ENCODE results near the gene GPANK1.

The GPANK1 gene

DNA sequence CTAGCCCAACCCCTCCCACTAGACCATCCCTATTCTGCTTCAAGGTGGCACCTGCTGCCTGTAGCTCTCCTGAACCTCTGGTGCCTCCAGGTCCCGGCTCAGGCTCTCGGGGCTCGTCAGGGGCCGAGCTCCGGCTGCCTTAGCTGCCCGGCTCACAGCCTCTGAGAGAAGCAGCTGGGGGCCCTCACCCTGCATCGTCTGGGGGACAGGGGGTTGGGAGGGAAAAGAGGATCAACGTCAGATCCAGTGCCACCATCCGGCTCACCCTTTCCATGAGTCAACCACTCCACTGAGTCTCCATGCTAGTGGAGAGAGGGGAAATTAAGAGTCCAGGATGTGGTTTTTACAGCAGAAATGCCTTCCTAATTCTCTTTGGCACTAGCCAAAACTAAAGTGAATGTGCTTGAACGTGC, 25.3 kb downstream of the GPANK1 start:
- peak; percentile 40 for DNase-seq

DNA sequence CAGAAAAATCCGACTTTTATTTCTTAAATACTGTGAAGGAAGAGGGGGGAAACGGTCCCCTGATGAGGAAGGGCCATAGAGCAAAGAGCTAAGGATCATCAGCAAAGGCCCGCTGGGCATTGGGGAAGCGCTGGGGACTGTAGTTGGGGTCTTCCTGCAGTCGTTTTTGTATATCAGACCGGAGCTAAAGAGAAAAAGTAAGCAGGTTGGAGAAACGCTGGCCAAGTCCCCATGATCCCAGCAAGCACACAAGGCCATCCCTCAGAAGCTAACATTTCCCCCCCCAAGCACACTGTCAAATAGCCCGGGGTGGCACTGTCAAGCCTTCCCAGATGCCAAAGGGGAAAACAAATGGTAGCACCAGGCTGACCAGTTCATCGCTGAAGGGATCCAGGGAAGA, 25.8 kb downstream of the GPANK1 start:
- DNase-seq = no peak

DNA sequence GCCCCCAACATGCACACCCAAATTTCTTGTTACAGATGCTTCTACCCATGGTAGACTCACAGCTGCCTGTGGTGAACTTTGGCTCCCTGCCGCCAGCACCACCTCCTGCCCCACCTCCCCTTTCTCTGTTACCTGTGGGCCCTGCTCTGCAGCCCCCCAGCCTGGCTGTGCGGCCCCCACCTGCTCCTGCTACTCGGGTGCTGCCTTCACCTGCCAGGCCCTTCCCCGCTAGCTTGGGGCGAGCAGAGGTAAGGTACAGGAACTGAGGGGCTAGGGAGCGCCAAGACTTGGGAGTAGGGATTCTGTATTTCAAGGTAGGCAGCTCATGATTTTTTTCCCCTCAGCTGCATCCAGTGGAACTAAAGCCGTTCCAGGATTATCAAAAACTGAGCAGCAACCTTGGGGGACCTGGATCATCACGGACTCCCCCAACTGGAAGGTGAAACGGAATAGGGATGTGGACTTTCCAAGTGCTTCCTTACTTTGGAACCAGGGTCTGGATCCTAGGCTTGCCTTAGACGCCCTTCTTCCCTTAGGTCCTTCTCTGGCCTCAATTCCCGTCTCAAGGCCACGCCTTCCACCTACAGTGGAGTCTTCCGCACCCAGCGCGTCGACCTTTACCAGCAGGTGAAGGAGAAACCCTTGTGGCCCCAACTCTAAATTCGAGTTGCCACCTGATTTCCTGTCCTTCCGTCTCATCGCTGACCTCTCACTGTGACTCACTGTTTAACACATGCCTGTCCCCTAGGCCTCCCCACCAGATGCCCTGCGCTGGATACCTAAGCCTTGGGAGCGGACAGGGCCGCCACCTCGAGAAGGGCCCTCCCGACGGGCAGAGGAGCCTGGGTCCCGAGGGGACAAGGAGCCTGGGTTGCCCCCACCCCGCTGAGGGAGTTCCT, 27.9 kb downstream of the GPANK1 start:
- no peak for DNase-seq

DNA sequence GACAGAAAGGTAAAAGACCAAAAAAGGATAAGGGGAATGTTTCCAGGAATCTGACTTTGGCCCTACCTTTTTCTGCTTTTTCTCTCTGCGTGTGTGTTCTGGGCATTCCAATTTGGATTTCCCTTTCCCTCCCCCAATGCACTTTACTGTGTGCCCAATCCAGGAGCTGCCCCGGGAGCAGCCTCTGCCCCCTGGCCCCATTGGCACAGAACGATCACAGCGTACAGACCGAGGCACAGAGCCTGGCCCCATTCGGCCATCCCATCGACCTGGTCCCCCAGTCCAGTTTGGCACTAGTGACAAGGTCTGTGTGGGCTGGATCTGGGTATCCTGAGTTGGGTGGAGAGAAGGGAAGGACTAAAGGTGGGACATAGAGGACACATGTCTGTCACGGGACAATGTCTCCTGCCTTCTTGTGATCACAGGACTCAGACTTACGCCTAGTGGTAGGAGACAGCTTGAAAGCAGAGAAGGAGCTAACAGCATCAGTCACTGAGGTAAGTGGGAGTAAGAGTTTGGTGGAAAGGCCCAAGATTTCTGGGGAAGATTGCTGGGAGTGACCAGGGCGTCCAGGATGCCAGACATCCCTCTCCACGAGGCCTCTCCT, 29.7 kb downstream of the GPANK1 start:
- no peak for DNase-seq

DNA sequence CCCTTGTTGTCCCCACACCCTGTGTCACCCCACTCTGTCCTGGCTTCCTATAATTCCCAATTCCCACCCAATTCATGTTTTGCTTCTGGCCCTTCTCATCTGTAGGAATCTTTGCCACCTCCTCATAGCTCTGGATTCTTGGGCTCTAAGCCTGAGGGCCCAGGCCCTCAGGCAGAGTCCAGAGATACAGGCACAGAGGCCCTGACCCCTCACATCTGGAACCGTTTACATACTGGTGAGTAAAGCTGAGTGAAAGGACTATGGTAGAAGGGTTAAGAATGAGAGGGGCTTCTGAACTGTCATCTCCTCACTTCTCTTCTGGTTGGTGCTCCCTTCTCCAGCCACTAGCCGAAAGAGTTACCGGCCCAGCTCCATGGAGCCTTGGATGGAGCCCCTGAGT, 30.7 kb downstream of the GPANK1 start:
- DNase-seq = no peak

DNA sequence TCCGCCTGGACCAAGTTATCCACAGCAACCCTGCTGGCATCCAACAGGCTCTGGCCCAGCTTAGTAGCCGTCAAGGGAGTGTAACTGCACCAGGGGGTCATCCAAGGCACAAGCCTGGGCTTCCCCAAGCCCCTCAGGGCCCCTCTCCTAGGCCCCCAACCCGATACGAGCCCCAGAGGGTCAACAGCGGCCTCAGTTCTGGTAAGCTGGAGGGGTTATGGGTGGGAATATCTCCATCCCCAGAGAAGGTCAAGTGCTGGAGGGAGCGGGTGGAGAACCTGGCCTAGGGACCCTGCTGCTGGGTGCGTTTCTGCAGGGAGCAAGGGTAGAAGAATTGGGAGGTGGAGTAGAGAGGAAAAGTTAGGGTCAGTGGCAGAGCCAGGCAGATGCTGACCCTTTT, 31.4 kb downstream of the GPANK1 start:
- DNase-seq = no peak

DNA sequence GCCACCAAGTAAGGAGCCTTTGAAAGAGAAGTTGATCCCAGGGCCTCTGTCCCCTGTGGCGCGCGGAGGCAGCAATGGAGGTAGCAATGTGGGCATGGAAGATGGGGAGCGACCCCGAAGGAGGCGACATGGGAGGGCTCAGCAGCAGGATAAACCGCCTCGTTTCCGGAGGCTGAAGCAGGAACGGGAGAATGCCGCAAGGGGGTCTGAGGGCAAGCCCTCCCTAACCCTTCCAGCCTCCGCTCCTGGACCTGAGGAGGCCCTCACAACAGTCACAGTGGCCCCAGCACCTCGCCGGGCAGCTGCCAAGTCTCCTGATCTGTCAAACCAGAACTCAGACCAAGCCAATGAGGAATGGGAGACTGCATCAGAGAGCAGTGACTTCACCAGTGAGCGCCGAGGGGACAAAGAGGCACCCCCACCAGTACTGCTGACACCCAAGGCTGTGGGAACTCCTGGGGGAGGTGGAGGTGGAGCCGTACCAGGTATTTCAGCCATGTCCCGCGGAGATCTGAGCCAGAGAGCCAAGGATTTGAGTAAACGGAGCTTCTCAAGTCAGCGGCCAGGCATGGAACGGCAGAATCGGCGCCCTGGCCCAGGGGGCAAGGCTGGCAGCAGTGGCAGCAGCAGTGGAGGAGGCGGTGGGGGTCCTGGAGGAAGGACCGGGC, 32.4 kb downstream of the GPANK1 start:
- DNase-seq = no peak

DNA sequence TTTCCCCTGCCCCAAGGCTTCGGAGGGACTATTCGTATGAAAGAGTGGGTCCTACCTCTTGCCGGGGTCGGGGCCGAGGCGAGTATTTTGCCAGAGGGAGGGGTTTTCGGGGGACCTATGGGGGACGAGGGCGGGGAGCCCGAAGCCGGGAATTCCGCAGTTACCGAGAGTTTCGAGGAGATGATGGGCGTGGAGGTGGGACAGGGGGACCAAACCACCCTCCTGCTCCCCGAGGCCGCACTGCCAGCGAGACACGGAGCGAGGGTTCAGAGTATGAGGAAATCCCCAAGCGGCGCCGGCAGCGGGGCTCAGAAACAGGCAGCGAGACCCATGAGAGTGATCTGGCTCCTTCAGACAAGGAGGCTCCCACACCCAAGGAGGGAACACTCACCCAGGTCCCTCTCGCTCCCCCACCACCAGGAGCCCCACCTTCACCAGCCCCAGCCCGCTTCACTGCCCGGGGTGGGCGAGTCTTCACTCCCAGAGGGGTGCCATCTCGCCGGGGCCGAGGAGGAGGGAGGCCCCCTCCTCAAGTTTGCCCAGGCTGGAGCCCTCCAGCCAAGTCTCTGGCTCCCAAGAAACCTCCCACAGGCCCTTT, 33.0 kb downstream of the GPANK1 start:
- DNase-seq = no peak

DNA sequence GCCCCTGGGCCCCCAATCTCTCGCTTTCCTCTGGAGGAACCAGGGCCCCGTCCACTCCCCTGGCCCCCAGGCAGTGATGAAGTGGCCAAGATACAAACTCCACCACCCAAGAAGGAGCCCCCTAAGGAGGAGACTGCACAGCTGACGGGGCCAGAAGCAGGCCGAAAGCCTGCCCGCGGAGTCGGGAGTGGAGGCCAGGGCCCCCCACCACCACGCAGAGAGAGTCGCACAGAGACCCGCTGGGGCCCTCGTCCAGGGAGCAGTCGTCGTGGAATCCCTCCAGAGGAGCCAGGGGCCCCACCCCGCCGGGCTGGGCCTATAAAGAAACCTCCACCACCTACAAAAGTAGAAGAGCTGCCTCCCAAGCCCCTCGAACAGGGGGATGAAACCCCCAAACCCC, 33.6 kb downstream of the GPANK1 start:
- DNase-seq = no peak

DNA sequence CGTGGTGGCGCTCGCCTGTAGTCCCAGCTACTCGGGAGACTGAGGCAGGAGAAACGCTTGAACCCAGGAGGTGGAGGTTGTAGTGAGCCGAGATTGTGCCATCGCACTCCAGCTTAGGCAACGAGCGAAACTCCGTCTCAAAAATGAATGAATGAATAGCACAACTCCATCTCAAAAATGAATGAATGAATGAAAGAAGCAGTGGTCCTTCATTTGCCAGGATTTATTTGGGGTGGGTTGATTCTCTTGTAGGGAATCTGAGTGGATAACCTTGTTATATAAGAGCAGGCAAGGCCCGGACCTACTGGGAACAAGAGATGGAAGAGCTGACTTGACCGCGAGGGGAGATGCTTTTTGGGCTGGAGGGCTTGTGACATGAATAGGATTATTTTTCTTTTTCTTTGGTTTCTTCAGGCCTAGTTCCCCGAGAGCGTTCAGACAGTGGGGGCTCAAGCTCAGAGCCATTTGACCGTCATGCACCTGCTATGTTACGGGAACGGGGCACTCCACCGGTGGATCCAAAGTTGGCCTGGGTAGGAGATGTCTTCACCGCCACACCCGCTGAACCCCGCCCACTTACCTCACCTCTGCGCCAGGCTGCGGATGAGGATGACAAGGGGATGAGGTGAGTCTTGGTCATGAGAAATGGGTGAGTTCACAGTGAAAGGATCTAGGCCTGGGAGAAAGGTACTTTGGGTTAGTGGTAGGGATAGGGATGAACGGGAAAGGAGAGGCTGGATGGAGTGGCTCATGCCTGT, 34.4 kb downstream of the GPANK1 start:
- no peak for DNase-seq

DNA sequence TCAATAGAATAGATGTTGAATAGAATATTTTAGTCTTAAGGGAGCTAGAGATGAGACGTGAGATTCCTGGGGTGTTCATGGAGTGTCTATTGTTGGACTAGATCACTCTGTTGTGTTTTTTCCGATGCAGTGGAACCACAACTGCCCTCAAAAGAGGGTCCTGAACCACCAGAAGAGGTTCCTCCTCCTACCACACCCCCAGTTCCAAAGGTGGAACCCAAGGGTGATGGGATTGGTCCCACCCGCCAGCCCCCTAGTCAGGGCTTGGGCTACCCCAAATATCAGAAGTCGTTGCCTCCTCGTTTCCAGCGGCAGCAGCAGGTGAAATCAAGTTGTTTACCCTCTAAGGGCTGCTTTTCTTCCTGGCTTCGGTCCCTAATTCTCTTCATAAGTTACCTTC, 35.8 kb downstream of the GPANK1 start:
- no peak for DNase-seq

DNA sequence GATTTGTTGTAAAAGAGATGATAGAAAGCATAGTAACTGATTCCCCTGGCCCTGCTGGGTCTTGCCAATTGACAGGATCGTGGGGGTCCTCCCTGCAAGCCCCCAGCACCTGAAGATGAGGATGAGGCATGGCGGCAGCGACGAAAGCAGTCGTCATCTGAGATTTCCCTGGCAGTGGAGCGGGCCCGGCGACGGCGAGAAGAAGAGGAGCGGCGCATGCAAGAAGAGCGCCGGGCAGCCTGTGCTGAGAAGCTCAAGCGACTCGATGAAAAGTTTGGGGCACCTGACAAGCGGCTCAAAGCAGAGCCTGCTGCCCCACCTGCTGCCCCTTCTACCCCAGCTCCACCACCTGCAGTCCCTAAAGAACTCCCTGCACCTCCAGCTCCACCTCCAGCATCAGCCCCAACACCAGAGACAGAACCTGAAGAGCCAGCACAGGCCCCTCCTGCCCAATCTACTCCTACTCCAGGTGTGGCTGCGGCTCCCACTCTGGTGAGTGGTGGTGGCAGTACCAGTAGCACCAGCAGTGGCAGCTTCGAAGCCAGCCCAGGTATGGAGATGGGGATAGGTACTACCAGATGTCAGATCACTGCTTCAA, 37.0 kb downstream of the GPANK1 start:
- no peak for DNase-seq

DNA sequence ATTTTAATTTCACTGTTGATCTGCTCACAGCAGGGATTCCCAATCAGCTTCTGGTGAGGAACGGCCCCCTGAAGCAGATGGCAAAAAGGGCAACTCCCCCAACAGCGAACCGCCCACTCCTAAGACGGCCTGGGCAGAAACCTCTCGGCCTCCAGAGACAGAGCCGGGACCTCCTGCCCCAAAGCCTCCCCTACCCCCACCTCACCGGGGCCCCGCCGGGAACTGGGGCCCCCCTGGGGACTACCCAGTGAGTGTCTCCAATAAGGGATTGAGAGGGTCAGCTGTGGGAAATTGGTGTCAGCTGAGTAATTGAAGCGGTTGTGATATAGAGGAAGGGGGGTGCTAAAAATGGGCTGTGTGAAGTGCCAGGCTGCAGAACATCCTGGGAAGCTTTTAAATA, 37.8 kb downstream of the GPANK1 start:
- no peak for DNase-seq

DNA sequence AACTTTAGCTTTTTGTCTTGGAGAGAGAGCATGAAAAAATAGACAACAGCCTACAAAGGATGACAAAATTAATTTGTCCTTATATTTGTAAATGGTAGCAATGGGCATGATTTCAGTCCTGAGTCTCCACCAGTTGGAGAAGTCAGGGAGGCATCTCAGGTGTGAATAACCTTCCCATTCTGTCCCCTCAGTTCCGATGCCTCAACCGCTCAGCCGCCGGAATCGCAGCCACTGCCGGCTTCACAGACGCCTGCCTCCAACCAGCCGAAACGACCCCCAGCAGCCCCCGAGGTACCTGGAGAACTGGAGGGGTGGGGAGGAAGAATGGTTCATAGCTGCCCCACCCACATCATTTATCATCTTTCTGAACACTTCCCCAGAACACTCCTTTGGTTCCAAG, 40.7 kb downstream of the GPANK1 start:
- DNase-seq = no peak

DNA sequence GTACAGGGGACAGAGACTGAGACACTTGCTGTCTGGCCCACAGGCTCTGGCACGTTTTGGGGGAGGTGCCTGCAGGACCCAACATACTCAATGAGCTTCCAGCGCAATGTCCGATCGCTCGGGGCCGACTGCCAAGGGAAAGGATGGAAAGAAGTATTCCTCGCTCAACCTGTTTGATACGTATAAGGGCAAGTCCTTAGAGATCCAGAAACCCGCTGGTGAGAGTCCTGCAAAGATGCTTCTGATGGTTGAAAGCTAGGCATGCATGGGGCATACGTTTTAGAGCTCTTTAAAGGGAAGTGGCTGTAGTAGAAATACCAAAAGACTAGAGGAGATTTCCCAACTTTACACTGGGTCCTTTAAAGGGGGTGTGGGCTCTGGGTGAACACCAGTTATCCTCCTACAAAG, 42.1 kb downstream of the GPANK1 start:
- no peak for DNase-seq

DNA sequence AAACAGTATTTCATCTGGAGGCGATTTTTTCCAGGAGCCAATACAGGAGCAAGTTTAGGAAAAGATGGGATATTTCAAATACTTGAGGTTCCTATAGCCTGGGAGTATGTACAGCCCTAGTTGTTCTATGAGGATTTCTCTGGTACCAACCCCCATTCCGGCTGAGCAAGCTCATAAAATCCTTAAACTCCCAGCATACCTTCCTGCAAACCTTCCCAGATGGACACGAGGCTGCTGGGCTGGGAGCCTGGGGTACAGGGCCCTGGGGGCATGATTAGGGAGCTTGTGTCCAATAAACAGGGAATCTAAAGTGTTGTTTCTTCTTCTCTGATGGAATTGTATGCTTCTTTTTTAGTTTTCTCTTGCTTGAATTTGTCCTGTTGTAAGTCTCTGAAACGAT, 42.8 kb downstream of the GPANK1 start:
- peak; percentile 18 for DNase-seq

DNA sequence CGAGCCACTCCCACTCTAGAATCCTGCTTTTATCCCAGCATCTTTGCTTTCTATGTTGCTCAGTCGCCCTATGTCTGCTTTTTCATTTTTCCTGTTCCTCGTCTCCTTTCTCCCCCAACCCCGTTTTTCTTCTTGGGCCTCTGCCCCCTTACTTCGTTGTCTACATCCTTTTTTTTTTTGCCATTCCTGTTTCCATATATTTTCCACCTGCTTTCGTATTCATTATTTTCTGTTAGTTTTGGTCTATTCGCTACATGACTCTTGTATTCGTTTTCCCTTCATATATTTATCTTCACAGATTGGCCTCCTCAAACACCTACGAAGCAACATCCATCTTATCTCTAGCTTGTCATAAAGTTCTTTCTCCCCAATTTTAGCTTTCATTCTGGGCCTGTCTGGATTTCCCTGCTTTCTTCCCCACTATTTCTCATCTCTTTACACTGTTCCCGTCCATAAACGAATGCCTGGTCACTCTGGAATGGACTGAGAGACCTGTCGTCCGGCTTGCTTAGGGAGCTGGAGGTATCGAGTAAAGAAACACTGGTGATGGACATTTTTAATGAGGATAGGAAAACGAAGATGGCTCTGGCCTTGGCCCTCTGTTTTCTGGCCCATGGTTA, 43.4 kb downstream of the GPANK1 start:
- no peak for DNase-seq

DNA sequence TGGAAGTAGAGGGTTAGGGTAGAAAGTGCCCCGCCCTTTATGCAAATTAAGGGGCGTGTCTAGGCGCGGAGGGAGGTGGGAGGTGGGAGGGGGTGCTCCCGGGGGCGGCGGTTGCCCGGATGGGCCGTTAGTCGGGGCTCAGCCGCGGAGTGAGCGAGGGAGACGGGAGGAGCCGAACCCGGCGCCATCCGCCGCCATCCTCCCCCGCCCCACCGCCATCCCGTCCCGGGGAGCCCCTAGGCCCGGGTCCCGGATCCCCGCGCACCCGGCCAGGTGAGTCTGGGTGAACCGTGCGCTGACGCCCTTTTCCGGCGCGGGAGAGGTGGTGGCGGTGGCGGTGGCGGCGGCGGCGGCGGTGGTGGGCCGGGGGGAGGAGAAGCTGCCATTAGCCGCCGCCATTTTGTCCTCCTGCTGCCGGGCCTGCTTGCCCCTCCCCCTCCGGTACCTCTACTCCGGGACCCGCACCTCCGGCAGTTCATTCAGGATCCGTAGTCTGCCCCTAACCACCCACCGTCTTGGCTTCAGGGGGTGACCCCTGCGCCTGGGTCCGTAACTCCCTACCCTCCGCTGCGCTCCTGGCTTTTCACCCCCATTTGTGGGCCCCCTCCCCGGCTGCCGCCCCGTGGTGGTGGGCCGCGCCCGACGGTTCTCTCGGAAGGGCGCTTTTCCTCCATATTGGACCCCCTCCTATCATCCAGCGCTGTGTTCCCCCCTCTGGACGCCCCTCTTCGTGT, 44.0 kb downstream of the GPANK1 start, which contains the start of gene PRRC2A:
Gene PRRC2A, plus strand, starts transcription at position 130 of the 734 bp plus-strand sequence. CDS start 2,075 bp downstream, outside the sequence.
- DNase-seq = no peak

DNA sequence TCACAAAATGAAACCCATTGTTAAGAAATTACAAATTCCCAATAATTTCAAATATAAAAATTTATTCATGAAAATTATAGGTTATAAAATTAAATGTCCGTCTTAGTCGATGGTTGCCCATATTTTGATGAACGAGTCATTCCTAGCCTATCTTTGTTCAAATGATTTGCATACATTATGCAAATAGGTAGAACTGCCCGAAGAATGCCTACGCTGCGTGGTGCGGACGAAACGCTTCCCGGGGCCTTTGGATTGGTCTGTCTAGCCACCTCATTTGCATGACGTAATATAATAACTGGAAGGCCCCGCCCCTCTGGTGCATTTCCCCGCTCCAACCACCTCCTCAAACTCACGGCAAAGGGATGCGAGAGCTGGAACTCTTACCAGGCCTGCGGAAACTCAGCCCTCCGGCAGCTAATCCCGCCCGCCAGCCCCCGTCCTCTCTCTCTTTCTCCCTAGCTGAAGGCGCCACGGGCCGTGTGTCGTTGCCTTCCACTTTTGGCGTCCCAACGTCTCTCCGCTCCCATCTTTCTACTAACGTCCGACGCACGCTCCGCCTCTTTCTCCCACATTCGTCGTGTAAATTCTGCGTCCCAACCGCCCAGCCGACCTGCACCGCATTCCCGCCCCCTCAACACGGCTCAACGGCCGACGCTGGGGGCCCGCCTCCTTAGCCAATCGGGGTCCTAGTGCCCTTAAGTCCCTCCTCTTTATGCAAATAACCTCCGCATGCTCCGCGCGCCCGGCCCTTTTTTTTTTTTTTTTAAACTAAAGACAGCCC, 44.8 kb downstream of the GPANK1 start:
- peak; percentile 99 for DNase-seq

DNA sequence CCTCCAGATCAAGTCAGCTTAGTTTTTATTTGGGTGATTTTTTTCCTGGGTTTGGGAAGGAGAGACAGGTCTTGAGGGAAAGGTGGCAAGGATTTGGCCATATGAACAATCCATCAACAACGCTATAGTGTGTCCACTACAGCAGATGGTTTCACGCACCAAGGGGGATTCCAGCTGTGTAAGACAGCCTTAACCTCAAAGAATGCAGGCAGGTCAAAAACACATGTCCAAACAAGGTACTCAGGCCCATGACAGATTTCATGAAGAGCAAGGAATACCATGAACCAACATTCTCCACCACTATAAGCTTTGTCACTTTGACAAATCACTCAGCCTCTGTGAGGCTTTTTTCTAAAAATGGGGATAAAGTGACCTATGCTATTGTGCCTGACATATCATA, 47.8 kb downstream of the GPANK1 start:
- no peak for DNase-seq

All from fibroblast of skin of back (primary cell).